Upper lobe of left lung (tissue), 6 donors: ENCODE measurements around the gene MLLT1. TPM values are rescaled to one million over a fixed set of nuclear protein-coding genes. Genes with fewer than 3 reads are reported as not detected.
"Not testable (repeated sequence)": the region's sequence is repeated elsewhere in the genome, so short reads cannot be mapped to it uniquely, and the experiment has no call there.

Experiments
- ATAC-seq, 2 donors: fragments of 200-7000 bp; cut with Tn5 transposase; one replicate each; pipeline ENCODE4 v1.9.1; 2022; ENCODE audit warnings: mild to moderate bottlenecking in 2 of 2, moderate library complexity in 2 of 2; ENCODE audit not compliant: low FRiP score in 2 of 2
- DNase-seq, 2 donors: peaks; one replicate each; pipeline ENCODE4 v3.0.0-alpha.2; 2019 to 2020
- H3K27ac ChIP-seq, 4 donors: fragments of 200-600 bp; sonication (generic); one replicate each; pipeline ENCODE4 v1.5.1; 2016 to 2019
- H3K27me3 ChIP-seq, 4 donors: fragments of 200-600 bp; sonication (generic); one replicate each; pipeline ENCODE4 v1.5.1; 2017 to 2019
- H3K36me3 ChIP-seq, 4 donors: fragments of 200-600 bp; sonication (generic); one replicate each; pipeline ENCODE4 v1.5.1; 2016 to 2019
- H3K4me1 ChIP-seq, 4 donors: fragments of 200-600 bp; sonication (generic); one replicate each; pipeline ENCODE4 v1.5.1; 2018 to 2019
- H3K4me3 ChIP-seq, 4 donors: fragments of 200-600 bp; sonication (generic); one replicate each; pipeline ENCODE4 v1.5.1; 2017 to 2019; ENCODE audit warnings: mild to moderate bottlenecking in 2 of 4, moderate library complexity in 1 of 4
- H3K9me3 ChIP-seq, 4 donors: fragments of 200-600 bp; sonication (generic); one replicate each; pipeline ENCODE4 v1.5.1; 2018 to 2019
- EP300 ChIP-seq, 4 donors: sonication (generic); formaldehyde crosslinking; IDR thresholded peaks; one replicate each; pipeline ENCODE4 v1.5.1; 2017; ENCODE audit warnings: antibody characterized with exemption in 4 of 4, control low read depth in 2 of 4
- POLR2A ChIP-seq, 4 donors: fragments of 450-650 bp; IDR thresholded peaks; one replicate each; pipeline ENCODE4 v1.5.1; 2016 to 2017; ENCODE audit warnings: antibody characterized with exemption in 4 of 4, mild to moderate bottlenecking in 2 of 4
- POLR2AphosphoS5 ChIP-seq, 2 donors: sonication (generic); formaldehyde crosslinking; IDR thresholded peaks; one replicate each; pipeline ENCODE4 v1.5.1; 2017; ENCODE audit warnings: antibody characterized with exemption in 2 of 2
- WGBS, 2 donors: methylation state at CpG; one replicate each; pipeline ENCODE4 v1.1.5; 2017 to 2018; 5-methylcytosine and 5-hydroxymethylcytosine counted together
- total RNA-seq, 6 donors: library from RNA; depleted of rRNA in 4 of 6; stranded (reverse); fragments of >200 nt in 4 of 6; gene quantifications; one replicate each; pipeline versions ENCODE4 v1.1.0 to v1.2.1, GENCODE V29; 2016 to 2021
- TF ChIP-seq, protein P1 (sequence below), 6 experiments: fragments of 450-650 bp in 4 of 6; fragments of 200-600 bp in 2 of 6; sonication (generic) in 2 of 6; IDR thresholded peaks; one replicate each; pipeline ENCODE4 v1.5.1; 2016 to 2019; ENCODE audit warnings: antibody characterized with exemption in 6 of 6
- donor health status: DM: no; HTN: no; CAD: no; lungs with moderate emphysema.
- donor health status: DM: no; HTN: yes; CAD: no; lungs with severe emphysema.

MLLT1 gene
- total RNA-seq, 6 donors from 2014 or later, result 22.1 to 98.9 (median 49.3) TPM

DNA sequence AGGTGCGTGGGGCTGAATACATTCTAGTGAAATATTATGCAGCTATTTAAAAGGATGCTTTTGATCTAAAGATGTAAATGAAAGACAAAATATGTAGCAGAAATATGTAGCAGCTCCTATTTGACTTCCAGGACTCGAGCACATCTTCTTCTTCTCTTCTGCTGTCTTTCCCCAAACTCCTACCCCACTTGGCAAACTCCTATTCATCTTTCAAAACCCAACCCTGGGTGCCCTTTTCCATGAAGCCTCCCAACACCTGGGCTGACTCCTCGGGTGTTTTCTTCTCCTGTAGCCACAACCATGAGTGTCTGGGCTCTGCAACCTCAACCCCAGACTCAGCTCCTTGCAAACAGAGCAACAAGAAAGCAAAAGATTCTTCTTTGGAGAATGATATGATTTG lies 42.5 kb upstream of the MLLT1 start:
- no peaks in the 10 kb centered on the region for H3K36me3 ChIP-seq
- no peak for DNase-seq
- no peak for ATAC-seq
- no peak overlapping the region for H3K27ac ChIP-seq
- H3K27me3 ChIP-seq, result no peaks in the 10 kb centered on the region
- TF ChIP-seq POLR2A (IDR thresholded peaks at IDR 0.05) (no peak), POLR2AphosphoS5 (IDR thresholded peaks at IDR 0.05) (no peak), EP300 (IDR thresholded peaks at IDR 0.05) (no peak)
- TF ChIP-seq, protein P1, sequence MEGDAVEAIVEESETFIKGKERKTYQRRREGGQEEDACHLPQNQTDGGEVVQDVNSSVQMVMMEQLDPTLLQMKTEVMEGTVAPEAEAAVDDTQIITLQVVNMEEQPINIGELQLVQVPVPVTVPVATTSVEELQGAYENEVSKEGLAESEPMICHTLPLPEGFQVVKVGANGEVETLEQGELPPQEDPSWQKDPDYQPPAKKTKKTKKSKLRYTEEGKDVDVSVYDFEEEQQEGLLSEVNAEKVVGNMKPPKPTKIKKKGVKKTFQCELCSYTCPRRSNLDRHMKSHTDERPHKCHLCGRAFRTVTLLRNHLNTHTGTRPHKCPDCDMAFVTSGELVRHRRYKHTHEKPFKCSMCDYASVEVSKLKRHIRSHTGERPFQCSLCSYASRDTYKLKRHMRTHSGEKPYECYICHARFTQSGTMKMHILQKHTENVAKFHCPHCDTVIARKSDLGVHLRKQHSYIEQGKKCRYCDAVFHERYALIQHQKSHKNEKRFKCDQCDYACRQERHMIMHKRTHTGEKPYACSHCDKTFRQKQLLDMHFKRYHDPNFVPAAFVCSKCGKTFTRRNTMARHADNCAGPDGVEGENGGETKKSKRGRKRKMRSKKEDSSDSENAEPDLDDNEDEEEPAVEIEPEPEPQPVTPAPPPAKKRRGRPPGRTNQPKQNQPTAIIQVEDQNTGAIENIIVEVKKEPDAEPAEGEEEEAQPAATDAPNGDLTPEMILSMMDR (IDR thresholded peaks at IDR 0.05), result no peak
- H3K4me1 ChIP-seq, result no peaks in the 10 kb centered on the region
- no peak overlapping the region for H3K4me3 ChIP-seq
- 45 to 57% methylated on average over 3 of the region's 3 CpGs for WGBS, 2 donors
- H3K9me3 ChIP-seq, result no peaks in the 10 kb centered on the region

DNA sequence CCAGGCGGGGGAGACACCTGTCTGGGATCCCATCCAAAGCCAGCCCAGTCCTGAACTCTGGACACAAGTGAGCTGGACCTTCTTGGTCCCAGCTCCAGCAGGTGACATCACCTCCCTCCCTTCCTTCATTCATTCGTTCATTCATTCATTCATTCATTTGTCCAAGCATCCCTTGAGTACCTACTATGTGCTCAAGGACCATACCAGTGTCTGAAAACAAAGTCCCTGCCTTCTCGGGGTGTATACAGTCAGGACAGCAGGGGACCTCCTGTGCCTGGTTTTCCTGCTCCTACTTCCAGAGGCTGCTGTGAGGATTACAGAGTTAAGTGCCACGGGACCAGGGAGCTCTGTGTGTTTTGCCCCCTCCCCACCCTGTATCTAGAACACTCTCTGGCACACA lies 39.6 kb upstream of the MLLT1 start:
- H3K9me3 ChIP-seq, result no peaks in the 10 kb centered on the region
- no peaks in the 10 kb centered on the region for H3K27me3 ChIP-seq
- no peaks in the 10 kb centered on the region for H3K36me3 ChIP-seq
- TF ChIP-seq POLR2A (IDR thresholded peaks at IDR 0.05) (no peak), POLR2AphosphoS5 (IDR thresholded peaks at IDR 0.05) (no peak), EP300 (IDR thresholded peaks at IDR 0.05) (no peak)
- TF ChIP-seq, protein P1 (IDR thresholded peaks at IDR 0.05), result no peak
- no peak overlapping the region for H3K27ac ChIP-seq
- no peak for ATAC-seq
- H3K4me3 ChIP-seq, result no peak overlapping the region
- no peak for DNase-seq
- H3K4me1 ChIP-seq, result no peaks in the 10 kb centered on the region
- 39% methylated on average over 4 of the region's 4 CpGs for WGBS, 2 donors

DNA sequence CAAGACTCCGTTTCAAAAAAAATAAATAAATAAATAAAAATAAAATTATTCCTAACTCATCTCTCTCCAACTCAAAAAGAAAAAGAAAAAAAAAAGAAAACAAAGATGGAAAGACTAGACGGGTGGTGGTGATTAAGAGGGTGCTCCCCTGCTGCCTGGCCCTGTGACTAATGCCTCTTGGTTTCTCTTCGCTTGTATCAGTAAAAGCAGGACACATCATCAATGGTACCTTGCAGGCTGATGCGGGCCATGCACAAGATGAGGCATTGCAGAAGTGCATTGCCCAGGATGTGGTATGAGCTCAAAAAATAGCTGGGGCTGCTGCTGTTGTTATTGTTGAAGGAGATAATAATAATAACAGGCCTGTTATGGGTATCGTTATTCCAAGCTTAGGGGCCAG lies 39.0 kb upstream of the MLLT1 start:
- Histone ChIP-seq H3K27me3 (no peaks in the 10 kb centered on the region), H3K9me3 (peaks cover 0 to under 1% (median 0%) of the 10 kb centered on the region in 4 donors), H3K4me3 (no peak overlapping the region), H3K27ac (no peak overlapping the region), H3K4me1 (no peaks in the 10 kb centered on the region), H3K36me3 (no peaks in the 10 kb centered on the region)
- no peak for ATAC-seq
- 74 to 78% methylated on average over 5 of the region's 5 CpGs for WGBS, 2 donors
- TF ChIP-seq POLR2A (IDR thresholded peaks at IDR 0.05) (no peak), POLR2AphosphoS5 (IDR thresholded peaks at IDR 0.05) (no peak), EP300 (IDR thresholded peaks at IDR 0.05) (no peak)
- TF ChIP-seq, protein P1 (IDR thresholded peaks at IDR 0.05), result no peak
- no peak for DNase-seq

DNA sequence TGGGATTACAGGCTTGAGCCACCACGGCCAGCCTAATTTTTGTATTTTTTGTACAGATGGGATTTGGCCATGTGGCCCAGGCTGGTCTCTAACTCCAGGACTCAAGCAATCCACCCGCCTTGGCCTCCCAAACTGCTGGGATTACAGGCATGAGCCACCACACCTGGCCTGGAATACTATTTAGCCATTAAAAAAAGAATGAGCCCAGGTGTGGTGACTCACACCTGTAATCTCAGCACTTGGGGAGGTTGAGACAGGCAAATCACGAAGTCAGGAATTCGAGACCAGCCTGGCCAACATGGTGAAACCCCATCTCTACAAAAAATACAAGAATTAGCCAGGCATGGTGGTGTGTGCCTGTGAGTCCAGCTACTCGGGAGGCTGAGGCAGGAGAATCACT lies 35.9 kb upstream of the MLLT1 start:
- H3K9me3 ChIP-seq, H3K4me3 ChIP-seq, H3K36me3 ChIP-seq, H3K27ac ChIP-seq, H3K4me1 ChIP-seq, H3K27me3 ChIP-seq, ATAC-seq, DNase-seq: not testable (repeated sequence)
- 86 to 95% methylated on average over 5 of the region's 5 CpGs for WGBS, 2 donors

DNA sequence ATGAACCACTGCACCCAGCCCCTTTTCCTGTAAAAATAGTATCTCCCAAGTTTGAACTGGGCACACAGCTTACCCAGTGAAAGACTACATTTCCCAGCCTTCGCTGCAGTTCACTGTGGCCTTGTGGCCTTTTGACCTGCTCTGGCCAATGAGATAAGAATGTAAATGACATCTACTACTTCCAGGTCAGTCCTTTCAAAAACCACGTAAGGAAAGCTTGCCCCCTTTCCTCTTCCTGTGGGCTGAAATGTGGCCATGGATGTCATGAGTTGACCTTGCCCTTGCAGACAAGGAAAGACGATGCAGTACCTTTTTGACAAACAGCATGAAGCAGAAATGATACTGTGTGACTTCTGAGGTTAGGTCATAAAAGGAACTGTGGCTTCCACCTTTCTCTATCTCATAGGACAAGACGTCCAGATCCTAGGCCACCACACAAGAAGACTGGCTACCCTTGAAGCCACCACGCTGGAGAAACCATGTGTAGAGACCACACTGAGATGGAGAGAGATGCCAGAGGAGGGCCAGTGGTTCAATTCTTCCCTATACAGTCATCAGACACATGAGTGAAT lies 33.7 kb upstream of the MLLT1 start:
- H3K9me3 ChIP-seq, result peaks cover 0 to 5% (median 0%) of the 10 kb centered on the region in 4 donors
- DNase-seq (no peak), ATAC-seq (no peak)
- 70 to 72% methylated on average over 5 of the region's 5 CpGs for WGBS, 2 donors
- H3K27ac ChIP-seq, result no peak overlapping the region
- H3K27me3 ChIP-seq, result no peaks in the 10 kb centered on the region
- no peaks in the 10 kb centered on the region for H3K36me3 ChIP-seq
- TF ChIP-seq POLR2AphosphoS5 (IDR thresholded peaks at IDR 0.05) (no peak), EP300 (IDR thresholded peaks at IDR 0.05) (no peak)
- TF ChIP-seq, protein P1 (IDR thresholded peaks at IDR 0.05), result no peak
- no peaks in the 10 kb centered on the region for H3K4me1 ChIP-seq
- H3K4me3 ChIP-seq, result no peak overlapping the region
